ENCODE results near the gene TXN2.
A peak's percentile ranks its signal among the peaks of the same experiment; 100 is the strongest.
"Not testable (repeated sequence)": the region's sequence is repeated elsewhere in the genome, so short reads cannot be mapped to it uniquely, and the experiment has no call there.

TXN2 gene, protein sequence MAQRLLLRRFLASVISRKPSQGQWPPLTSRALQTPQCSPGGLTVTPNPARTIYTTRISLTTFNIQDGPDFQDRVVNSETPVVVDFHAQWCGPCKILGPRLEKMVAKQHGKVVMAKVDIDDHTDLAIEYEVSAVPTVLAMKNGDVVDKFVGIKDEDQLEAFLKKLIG

DNA sequence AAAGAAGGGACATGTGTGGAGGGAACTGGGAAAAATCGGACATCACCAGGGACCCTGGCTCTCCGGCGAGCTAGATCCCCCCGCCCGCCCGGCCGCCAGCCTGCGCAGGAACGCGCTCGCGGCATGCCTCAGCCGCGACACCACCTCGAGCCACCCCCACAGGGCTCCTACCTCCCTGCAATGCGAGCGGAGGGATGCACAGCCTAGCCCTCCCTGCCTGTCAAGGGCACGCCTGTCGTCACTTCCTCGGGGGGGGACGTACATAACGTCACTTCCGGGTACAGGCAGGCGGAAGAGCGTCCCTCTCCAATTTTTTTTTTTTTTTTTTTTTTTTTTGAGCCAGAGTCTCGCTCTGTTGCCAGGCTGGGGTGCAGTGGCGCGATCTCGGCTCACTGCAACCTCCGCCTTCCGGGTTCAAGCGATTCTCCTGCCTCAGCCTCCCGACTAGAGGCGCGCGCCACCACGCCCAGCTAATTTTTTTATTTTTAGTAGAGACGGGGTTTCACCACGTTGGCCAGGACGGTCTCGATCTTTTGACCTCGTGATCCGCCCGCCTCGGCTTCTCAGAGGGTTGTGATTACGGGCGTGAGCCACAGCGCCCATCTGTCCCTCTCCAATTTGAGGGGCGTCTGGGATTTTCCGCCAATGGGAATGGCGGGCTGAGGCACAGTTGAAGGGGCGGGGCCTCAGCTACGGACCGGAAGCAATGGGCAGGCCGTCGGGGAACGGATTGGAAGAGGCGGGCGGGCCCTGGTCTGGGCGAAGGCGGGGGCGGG, at the start of gene TXN2:
TXN2 (minus strand) TSS at position 248 of the 776 bp plus-strand sequence. CDS start 803 bp downstream, outside the sequence.
- DNase-seq (ENCODE audit: low read depth in 2 of 3, low spot score in 1 of 3) = peak; percentile 89 to 94 (median 92)

DNA sequence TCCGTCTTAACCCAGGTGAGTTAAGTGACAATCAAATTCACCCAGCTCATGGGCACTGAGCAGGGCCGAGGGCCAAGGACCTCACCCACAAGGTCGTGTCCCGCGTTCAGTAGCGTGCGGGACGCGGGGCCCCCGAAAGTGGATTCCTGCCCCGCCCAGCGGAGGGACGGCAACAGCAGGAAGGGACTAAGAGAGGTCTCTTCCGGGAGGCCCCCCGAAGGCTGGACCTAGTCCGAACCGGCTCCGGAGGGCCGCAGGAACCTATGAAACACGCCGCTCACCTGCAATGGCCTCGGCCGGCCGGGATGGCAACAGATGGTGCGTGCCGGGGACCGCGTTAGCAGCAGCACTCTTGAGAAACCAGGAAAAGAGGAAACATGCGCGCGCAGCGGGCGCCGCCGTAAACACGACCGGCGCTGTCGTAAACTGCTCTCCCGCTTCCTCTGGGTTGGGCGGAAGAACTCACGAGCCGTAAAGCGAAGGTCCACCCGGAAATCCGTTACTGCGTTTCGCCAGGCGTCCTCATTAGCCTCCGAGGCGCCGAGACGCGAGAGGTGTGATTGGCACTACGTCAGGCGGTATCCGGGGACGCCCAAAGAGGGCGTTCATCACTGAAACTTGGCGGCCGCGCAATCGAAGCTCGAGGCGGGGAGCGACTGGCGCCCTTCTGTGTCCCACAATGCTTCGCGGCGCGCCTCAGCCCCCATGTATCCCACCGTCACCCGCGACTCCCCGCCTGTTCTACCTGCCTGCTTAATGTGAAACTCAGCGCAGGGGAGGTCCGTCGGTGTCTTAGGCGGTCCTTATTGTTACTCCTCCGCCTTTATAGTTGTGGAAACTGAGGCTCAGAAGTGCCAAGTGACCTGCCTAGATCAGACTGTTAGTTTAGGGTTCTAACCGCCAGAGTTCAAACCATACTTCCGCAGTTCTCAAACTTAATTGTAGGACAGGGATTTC, 47.6 kb upstream of the TXN2 start, which contains the start of gene EIF3D:
EIF3D (minus strand) TSS at position 372 of the 957 bp plus-strand sequence. CDS start 3,045 bp downstream, outside the sequence.
- peak; percentile 97 to 99 (median 97) for DNase-seq (ENCODE audit: low read depth in 2 of 3, low spot score in 1 of 3)

DNA sequence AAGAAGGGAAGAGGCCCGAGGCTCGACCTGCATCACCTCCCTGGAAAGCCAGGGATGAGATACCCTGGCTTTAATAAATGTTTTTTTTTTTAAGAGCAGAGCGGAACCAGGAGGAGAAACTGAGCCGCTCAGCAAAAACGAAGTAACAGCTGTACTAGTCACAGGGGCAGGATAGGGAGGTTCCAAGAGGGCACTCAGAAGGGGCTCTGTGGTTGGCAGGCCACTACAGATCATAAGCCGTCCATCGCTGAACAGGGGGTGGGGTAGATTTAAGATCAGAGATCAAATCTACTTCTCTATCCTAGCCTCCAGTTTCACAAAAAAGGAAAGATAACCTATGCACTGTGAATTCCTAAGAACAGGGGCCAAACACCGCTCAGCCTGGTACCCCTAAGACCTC, 46.9 kb upstream of the TXN2 start:
- no peak for DNase-seq (ENCODE audit: low read depth in 2 of 3, low spot score in 1 of 3)

DNA sequence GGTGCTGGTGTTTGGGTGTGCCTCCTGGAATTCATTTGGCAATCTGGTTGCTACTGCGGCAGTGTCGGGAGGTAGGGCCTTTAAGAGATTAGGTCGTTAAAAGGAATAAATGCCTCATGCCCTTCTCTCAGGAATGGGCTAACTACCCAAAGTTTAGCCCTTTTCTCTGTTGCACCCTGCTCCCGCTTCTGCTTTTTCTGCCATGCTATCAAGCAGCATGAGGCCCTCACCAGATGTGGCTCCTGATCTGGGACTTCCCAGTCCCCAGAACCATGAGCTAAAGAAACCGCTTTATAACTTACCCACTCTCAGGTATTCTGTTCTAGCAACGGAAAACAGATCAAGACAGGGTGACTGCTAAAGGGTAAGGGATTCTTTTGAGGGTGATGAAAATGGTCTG, 41.2 kb upstream of the TXN2 start:
- DNase-seq (ENCODE audit: low read depth in 2 of 3, low spot score in 1 of 3) = no peak

DNA sequence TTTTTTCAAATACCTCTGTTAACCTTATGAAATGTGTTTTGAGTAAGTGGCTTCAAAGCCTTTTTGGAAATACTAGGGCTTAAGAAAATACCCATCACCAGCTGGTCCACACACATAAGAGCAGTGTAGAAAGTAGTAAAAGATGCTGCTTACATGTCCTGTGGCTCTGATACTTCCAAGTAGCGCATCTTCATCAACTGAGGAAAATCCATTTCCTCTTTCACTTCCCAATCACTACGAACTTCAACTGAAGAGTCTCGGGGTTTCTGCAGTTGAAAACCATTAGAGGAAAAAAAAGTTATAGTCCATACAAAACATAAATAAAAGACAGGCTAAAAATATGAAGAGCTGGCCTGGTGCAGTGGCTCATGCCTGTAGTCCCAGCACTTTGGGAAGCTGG, 39.0 kb upstream of the TXN2 start:
- no peak for DNase-seq (ENCODE audit: low read depth in 2 of 3, low spot score in 1 of 3)

DNA sequence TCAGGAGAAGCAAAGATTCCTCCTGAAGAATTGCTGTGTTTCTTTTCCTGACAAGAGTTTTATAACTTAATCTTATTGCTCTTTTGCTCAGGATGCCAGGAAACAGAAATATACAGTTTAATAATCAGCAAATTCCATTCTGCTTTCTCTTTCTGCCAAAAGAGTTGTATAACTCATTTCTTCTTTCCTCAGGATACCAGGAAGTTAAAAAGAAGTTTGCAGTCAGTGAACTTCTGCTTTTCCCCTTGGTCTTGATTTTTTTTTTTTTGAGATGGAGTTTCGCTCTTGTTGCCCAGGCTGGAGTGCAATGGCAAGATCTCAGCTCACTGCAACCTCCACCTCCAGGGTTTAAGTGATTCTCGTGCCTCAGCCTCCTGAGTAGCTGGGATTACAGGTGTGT, 38.5 kb upstream of the TXN2 start:
- DNase-seq (ENCODE audit: low read depth in 2 of 3, low spot score in 1 of 3) = not testable (repeated sequence)

DNA sequence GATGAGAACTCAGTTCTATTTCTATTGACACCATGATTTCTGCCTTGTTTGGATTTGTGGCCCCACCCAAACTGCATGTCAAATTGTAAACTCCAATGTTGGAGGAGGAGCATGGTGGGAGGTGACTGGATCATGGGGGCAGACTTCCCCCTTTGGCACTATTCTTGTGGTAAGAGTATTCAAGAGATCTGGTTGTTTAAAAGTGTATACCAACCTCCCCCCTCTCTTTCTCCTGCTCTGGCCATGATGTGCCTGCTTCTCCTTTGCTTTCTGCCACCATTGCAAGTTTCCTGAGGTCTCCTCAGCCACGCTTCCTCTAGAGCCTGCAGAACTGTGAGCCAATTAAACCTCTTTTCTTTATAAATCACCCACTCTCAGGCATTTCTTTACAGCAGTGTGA, 33.3 kb upstream of the TXN2 start:
- no peak for DNase-seq (ENCODE audit: low read depth in 2 of 3, low spot score in 1 of 3)

DNA sequence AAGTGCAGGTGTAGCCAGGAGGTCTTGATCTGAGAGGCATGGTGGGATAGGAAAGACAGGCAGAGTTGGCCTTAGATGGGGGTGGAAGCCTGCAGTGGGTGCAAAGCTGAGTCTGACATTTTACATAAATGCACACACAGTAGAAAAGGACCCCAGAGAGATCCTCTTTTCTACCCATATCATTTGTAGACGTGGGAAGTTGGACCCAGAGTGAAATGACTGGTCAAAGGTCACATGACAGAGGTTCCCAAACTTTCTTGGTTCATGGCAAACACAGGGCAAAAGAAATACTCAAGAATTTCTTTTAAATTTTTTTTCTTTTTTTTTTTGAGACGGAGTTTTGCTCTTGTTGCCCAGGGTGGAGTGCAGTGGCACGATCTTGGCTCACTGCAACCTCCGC, 31.6 kb upstream of the TXN2 start:
- no peak for DNase-seq (ENCODE audit: low read depth in 2 of 3, low spot score in 1 of 3)

DNA sequence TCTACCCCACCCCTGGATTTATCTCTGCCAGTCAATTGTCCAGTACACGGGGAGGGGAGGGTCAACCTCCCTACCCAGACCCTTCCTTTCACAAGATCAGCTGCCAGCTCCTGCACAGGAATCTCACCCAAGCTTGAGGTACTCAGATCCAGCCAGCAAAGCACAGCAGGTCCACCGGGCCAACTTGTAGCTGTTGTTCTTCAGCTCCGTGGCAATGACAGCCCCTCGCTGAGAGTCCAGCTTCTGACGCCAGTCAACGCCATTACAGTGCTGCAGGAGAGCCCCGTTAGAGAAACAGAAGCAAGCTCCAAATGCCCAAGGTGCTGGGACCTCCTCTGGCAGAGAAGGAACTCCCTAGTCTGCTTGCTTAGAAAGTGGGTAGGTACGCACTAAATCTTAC, 30.9 kb upstream of the TXN2 start:
- DNase-seq (ENCODE audit: low read depth in 2 of 3, low spot score in 1 of 3) = no peak

DNA sequence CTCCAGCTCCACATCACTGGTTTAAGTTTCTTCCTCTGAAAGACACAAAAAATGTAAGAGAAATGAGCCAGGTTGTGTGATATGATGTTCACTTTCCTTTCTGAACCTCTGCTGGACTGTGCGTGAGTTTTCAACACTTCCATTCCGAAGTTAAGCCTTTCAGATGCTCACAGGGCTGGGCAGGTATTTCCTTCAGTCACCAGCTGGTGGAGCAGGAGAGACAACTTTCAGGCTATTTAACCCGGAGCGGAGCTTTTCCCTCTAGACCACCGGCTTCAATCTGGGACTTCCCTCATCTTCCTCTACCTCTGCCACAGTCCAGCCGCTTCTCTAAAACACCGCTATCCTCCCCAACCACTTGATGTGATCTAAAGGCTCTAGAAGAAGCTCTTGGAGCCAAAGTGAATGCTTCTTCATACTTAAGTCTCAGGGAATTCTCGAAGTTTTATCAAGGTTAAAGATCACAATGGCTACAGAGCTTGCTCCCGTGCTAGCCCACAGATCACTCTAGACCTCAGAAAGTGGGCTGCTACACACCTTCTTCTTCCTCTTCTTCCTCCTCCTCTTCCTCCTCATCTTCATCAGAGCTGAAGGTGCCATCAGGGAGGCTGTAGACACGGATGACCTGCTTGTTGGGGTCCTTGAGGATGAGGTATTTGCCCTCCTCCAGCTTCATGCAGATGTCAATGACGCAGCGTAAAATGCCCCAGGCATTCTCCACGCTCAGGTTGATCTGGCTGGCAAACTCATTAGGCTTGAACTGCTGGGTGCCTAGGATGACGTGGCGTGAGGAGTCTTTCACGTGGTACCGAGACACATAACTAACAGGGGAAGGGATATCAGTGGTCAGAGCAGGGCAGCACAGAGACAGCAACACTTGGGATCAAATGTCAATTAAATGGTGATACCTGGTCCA, 29.8 kb upstream of the TXN2 start:
- peak in 1 of 3 donors; percentile 37 for DNase-seq (ENCODE audit: low read depth in 2 of 3, low spot score in 1 of 3)

DNA sequence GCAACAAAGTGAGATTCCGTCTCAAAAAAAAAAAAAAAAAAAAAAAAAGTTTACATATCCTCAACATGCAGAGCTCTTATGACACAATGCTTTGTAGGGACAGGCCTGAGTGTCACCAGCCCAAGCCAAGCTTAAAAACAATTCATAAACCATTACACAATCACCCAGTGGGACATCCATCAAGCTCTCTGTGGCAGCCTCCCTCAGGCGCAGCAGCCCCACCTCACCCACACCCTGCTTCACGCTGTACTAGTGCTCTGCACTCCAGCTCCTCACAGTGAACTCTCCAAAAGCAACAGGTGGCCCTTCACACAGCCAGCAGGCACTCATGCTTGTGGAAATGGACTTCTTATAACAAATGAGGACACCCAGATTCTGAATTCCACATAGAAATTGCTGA, 28.9 kb upstream of the TXN2 start:
- no peak for DNase-seq (ENCODE audit: low read depth in 2 of 3, low spot score in 1 of 3)

DNA sequence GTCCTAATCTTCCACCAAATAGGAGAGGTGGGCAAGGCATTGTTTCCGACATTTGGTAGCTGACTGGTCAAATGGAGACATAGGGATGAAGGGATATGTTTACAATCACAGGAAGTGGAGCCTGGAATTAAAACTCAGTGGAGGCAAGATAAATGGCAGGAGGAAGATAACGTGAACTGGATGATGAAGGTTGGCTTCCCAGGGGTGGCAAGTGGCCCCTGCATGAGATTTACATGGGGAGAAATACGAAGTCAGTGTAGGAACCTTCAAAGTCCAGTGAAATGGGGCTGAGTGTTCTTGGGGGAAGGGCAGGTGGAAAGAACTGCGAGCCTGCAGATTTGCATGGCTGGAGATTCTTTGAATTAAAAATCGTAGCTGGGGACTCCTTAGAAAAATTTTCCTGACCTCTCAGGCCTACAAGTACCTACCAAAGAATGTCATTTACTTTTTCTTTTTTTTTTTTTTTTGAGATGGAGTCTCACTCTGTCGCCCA, 26.1 kb upstream of the TXN2 start:
- no peak for DNase-seq (ENCODE audit: low read depth in 2 of 3, low spot score in 1 of 3)

DNA sequence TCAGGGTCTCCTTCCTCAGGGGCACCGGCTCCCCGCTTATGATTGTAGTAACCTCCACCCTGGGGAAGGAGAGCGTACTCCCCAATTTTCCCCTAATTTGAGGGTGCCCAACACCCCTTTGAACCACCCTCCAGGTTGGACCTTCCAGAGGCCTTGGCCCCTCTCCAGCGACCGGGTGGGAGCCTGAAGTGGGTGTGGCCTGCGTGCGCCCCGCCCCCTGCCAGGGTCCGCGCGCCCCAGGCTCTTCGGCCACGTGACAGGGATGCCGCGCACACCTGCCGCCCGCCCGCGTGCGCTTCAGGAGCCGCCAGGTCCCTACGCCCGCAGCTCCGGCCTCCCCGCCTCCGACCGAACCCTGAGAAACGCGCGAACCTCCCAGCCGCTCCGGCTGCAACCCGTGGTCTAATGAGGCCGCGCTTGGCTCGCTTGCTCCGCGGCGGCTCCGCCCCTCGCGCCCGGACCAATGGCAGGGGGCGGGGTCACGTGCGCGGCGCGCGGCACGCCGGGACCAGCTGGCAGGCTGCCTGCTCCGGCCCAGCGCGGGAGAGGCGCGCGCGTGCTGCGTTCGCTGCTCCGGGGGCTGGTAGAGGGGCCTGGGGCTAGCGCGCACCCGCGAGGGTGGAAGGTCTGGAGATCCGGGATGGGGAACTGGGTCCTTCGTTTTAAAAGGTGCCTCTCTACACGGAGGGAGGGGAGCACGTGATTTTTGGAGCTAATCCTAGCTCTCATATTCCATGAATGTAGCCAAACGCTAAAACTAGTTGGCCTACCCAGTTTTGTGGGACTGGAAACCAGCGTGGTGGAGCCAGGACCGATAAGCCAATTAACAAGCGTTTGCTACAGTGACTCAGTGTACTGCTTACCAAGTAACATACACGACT, 25.4 kb upstream of the TXN2 start, which contains the start of gene FOXRED2:
FOXRED2 (minus strand) TSS at position 404 of the 881 bp plus-strand sequence. CDS start 618 bp downstream, outside the sequence.
- DNase-seq (ENCODE audit: low read depth in 2 of 3, low spot score in 1 of 3) = peak; percentile 76 to 84 (median 77)

DNA sequence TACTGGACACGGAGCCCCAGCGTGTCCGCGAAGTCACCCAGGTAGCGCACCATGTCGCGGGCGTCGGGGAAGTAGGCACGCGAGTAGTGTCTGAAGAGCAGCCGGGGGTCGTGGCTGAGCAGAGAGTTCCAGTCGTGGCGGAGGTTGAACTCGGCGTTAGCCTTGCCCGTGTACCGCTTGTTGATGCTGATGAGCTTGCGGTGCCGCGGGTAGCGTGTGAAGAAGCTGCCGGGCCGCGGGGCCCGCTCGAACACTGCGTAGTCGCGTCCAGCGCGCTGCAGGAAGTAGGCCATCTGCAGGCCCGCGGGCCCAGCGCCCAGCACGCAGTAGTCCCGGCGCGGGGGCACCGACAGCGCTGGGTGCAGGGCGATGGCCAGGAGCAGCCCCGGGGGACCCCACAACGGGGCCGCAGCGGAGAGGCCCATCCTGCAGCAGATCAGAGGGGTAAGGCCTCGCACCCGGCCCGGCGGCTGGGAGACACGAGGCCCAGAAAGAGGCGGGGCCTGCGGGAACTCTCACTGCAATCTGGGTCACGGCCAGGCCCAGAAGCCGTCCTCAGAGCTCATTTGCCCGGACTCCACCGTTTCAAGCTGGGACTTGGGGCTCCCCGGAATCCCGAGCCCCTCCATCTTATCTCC, 24.7 kb upstream of the TXN2 start:
- DNase-seq (ENCODE audit: low read depth in 2 of 3, low spot score in 1 of 3) = no peak

DNA sequence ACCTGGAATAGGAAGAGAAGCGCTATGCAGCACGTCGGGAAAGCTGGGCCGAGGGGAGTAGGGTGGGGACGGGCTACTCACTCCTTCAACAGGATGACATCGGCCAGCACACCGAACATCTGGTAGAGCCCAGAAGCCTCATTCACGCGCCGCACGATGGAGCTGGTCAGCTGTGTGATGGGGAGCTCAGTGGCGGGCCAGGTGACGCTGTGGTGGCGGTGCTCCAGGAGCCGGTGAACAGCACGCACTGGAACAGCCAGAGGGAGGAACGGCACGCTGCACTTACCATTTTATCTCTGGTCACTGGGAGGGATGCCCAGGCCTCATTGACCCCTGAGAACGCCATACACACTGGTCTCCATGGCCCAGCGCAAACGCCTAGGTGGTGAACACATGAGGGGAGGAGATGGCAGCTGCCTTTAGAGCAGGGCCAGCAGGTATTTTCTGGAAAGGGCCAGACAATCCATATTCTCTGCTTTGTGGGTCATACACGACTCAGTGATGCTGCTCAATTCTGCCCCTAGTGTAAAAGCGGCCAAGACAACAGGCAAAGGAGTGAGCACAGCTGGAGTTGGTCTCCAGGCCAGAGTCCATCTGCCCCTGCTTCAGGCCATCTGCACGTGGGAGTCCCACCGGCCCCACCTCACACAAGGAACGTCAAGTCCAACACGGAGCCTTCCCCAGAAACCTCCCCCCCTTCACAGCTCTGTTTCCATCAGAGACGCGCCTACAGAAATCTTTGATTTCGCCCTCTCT, 16.6 kb upstream of the TXN2 start:
- DNase-seq (ENCODE audit: low read depth in 2 of 3, low spot score in 1 of 3) = no peak

DNA sequence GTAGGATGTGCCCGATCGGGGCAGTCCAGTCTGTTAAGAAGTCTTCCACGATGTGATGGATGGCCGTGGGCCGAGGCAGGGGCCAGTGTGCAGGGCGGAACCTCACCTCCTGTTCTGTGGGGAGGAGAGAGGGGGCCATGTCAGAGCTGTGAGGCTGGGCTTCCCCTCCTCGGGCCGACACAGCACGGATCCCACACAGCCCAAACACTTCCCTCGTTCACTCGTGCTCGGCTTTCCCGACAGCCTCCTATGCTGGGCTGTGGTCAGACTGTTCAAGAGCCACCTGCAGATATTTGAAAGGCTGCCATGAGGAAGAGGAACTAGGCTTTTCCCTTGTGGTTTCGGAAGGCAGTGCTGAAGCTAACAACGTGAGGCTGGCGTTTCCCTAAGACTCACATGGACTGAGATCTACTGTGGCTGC, 12.3 kb upstream of the TXN2 start:
- DNase-seq (ENCODE audit: low read depth in 2 of 3, low spot score in 1 of 3) = no peak

DNA sequence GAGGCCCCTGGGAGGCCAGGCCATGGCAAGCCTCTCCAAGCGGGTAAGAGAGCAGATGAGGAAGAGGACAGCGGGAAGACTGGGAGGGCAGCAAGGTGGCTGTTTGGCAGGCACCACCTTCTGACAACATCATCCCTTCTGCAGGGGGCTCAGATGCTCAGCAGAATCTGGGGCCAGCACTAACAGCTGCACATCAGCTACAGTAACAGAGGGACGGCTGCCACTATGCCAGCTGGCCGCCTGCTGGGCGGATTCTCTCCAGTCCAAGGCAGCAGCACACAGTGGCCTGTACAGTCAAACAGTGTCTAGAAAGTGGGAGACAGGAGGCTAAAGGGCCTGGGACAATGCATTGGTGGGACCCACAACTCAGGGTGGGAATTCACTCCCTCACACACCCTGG, 10.7 kb upstream of the TXN2 start:
- DNase-seq (ENCODE audit: low read depth in 2 of 3, low spot score in 1 of 3) = no peak

DNA sequence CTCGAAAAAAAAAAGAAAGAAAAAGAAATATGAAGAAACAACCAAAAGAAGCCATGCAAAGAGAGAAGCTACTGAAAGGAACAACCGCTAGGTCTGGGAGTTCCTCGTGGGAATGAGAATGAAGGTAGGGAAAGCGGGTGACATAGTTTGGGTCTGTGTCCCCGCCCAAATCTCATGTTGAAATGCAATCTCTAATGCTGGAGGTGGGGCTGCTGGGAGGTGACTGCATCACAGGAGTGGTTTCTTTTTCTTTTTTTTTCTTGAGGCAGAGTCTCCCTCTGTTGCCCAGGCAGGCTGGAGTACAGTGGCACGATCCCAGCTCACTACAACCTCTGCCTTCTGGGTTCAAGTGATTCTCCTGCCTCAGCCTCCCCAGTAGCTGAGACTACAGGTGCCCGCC, 9.7 kb upstream of the TXN2 start:
- no peak for DNase-seq (ENCODE audit: low read depth in 2 of 3, low spot score in 1 of 3)

Measured in stimulated activated CD4-positive, alpha-beta T cell treated with anti-CD3 and anti-CD28 coated beads, Interleukin-12 subunit alpha, Interleukin-12 subunit beta, amount 100 ng/mL, for 48 hours (primary cell).